Gastroesophageal sphincter (tissue), 3 donors: ENCODE results near the gene PSMB9.

ENCODE experiments used
- CTCF ChIP-seq, 4 experiments: fragments of 200-600 bp in 2 of 4; fragments of 450-650 bp in 2 of 4; sonication (generic) in 1 of 4; IDR thresholded peaks; one replicate each; pipeline ENCODE4 v1.5.1; 2017 to 2019; ENCODE audit warnings: antibody characterized with exemption in 4 of 4, mild to moderate bottlenecking in 2 of 4, moderate library complexity in 2 of 4
- EP300 ChIP-seq: sonication (generic); formaldehyde crosslinking; IDR thresholded peaks from one replicate; pipeline ENCODE4 v1.6.1; 2017; ENCODE audit warnings: antibody characterized with exemption, mild to moderate bottlenecking
- POLR2A ChIP-seq, 2 donors: fragments of 450-650 bp; IDR thresholded peaks; one replicate each; pipeline ENCODE4 v1.6.1; 2017; ENCODE audit warnings: antibody characterized with exemption in 2 of 2, mild to moderate bottlenecking in 2 of 2, moderate library complexity in 1 of 2
- POLR2AphosphoS5 ChIP-seq: sonication (generic); formaldehyde crosslinking; IDR thresholded peaks from one replicate; pipeline ENCODE4 v1.6.1; 2017; ENCODE audit warnings: antibody characterized with exemption

DNA sequence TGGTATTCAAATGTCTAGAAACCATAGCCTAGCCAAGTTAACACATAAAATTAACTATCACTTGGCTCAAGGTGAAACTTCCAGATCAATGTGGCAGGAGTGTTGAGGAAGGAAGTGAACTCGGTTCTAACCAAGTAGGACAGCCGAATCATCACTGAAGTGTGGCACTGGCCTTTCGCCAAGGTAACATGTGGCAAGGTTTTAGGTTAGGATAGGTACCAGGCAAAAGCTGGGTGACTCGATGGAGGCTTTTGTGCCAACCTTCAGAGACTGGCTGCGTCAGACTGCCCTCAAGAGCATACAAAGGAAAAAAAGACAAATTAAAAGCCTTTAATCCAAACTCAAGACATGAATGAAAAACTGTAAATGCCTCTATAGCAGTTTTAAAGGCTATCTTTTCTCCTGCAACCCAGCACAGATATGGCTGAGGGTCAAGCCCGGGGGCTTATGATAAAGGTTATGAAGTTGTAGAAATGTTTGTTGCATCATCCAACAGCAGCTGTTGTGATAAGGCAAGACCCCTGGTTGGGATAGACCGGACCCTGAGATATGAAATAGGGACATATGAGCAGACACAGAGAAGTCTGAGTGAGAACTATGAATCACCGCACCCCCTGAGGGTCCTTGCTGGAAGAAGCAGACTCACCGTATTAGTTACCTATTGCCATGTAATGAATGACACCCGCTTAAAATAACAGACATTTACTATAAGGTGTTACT is 11.9 kb downstream of the PSMB9 start:
- TF ChIP-seq POLR2A (IDR thresholded peaks at IDR 0.05) (no peak), CTCF (IDR thresholded peaks at IDR 0.05) (no peak), POLR2AphosphoS5 (no peak), EP300 (no peak)
